AG09309 (cell line): Measurements from ENCODE around the gene EVA1B.

Experiments
- DNase-seq: peaks from one replicate; pipeline ENCODE4 v3.0.0-alpha.2; 2010; ENCODE audit warnings: low read depth
- H3K4me3 ChIP-seq: 2 replicates; pipeline ENCODE4 v1.5.1; 2011; ENCODE audit warnings: mild to moderate bottlenecking, low read depth, low read length, moderate library complexity; ENCODE audit not compliant: control insufficient read depth
- TF ChIP-seq, protein P1 (sequence below): IDR thresholded peaks from 2 replicates; pipeline ENCODE4 v1.5.1; 2011; ENCODE audit warnings: mild to moderate bottlenecking, low read depth, low read length, inconsistent platforms; ENCODE audit not compliant: insufficient read depth, control insufficient read depth; ENCODE audit errors: missing control alignments

Gene EVA1B

DNA sequence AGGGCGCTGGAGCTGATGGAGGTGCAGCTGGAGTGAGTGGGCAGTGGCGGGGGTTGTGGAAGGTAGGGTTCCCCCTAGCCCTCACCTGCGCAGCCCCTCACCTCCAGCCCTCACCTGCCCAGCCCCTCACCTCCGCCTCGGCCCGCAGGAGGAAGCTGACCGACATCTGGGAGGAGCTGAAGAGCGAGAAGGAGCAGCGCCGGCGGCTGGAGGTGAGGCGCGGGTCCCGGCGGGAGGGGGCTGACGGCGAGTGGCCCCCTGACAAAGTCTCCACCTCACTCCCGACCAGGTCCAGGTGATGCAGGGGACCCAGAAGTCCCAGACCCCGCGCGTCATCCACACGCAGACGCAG lies 2.7 kb downstream of the EVA1B start:
- peak overlapping the region; percentile 56 for H3K4me3 ChIP-seq
- no peak for DNase-seq
- TF ChIP-seq, protein P1, sequence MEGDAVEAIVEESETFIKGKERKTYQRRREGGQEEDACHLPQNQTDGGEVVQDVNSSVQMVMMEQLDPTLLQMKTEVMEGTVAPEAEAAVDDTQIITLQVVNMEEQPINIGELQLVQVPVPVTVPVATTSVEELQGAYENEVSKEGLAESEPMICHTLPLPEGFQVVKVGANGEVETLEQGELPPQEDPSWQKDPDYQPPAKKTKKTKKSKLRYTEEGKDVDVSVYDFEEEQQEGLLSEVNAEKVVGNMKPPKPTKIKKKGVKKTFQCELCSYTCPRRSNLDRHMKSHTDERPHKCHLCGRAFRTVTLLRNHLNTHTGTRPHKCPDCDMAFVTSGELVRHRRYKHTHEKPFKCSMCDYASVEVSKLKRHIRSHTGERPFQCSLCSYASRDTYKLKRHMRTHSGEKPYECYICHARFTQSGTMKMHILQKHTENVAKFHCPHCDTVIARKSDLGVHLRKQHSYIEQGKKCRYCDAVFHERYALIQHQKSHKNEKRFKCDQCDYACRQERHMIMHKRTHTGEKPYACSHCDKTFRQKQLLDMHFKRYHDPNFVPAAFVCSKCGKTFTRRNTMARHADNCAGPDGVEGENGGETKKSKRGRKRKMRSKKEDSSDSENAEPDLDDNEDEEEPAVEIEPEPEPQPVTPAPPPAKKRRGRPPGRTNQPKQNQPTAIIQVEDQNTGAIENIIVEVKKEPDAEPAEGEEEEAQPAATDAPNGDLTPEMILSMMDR: no peak

- DNase-seq: no peak
- H3K4me3 ChIP-seq: peak overlapping the region; percentile 56
These were observed 3.1 kb downstream of the EVA1B start for GRCh38 chr1:36320291-36320761.

GRCh38 chr1:36309397-36309796 lies 14.0 kb downstream of the EVA1B start:
- no peak for DNase-seq
- no peak overlapping the region for H3K4me3 ChIP-seq
- TF ChIP-seq, protein P1: no peak

More at GRCh38 chr1:36320291-36320761, 3.1 kb downstream of the EVA1B start:
- TF ChIP-seq, protein P1: no peak

- TF ChIP-seq, protein P1: no peak
- no peak for DNase-seq
- H3K4me3 ChIP-seq: peak overlapping the region; percentile 66
These were observed 15.7 kb downstream of the EVA1B start for GRCh38 chr1:36307601-36308330.

DNA sequence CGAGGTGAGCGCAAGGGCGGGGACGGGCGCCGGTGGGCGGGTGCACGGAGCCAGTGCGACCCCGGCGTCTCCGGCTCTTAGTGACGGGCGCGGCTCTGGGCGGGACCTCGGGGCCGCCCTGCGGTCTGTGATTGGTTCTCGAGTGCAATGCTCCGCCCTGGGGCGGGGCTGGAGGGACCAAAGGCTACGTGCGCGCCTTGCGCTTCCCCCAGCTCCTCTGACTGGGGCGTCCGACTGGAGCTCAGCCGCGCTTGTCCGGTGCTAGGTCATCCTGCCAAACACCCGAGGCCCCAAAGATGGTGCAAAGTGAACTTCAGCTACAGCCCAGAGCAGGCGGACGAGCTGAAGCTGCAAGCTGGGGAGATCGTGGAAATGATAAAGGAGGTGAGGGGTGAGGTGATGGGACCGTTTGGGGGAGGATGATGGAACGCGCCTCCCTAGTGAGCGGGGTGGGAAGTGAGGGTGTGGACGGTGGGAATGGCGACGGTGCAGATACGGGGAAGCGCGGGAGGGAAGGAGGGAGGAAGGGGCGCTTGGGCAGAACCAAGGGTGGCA lies 16.5 kb downstream of the EVA1B start:
- H3K4me3 ChIP-seq: peak overlapping the region; percentile 66
- peak; percentile 61 for DNase-seq
- TF ChIP-seq, protein P1: no peak

DNA sequence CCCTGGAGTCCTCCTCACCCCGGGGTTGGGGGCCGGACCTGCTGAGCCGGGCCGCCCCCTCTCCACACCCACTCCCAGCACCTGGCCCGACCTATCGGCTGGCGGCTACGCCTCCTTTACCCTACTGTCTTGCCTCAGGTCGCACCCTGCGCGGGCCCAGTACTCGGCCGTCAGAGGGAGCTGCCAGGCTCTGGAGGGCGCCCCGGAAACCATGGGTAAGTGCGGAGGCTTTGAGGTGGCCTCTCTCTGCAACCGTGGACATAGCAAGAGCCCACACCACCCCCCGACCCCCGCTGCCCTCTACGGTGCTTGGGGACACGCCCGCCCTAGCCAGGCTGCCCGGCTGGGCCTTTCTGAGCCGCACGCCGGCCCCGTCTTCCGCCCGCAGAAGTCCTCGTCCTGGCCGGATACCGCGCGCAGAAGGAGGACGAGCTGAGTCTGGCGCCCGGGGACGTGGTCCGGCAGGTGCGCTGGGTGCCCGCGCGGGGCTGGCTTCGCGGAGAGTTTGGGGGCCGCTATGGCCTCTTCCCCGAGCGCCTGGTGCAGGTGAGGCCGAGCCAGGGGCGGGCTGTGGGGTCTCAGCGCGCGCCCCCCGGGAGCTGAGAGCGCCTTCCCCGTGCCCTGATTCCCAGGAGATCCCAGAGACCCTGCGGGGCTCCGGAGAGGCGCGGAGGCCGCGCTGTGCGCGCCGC lies 17.1 kb downstream of the EVA1B start, which contains the start of gene SH3D21:
SH3D21 (plus strand) TSS at position 159 of the 692 bp plus-strand sequence; CDS start at position 212, 53 bp downstream.
- no peak for DNase-seq
- TF ChIP-seq, protein P1: no peak
- peak within 1 kb of the TSS; percentile 66 for H3K4me3 ChIP-seq
